ENCODE results near the gene LAMB1.

The LAMB1 gene

GRCh38 chr7:107996072-107996882 is 6.7 kb downstream of the LAMB1 start:
- TF ChIP-seq CTCF (IDR thresholded peaks at IDR 0.05; ENCODE audit: control insufficient read depth, insufficient read depth, low read depth, low read length, missing control alignments), result no peak
- H3K4me3 ChIP-seq (ENCODE audit: control insufficient read depth, low read depth, low read length), result no peak overlapping the region
- DNase-seq (ENCODE audit: low read depth), result no peak

- no peak overlapping the region for H3K4me3 ChIP-seq (ENCODE audit: control insufficient read depth, low read depth, low read length)
- DNase-seq (ENCODE audit: low read depth), result no peak
- no peak for TF ChIP-seq CTCF (IDR thresholded peaks at IDR 0.05; ENCODE audit: control insufficient read depth, insufficient read depth, low read depth, low read length, missing control alignments)
Observed at GRCh38 chr7:107995184-107996071, 7.5 kb downstream of the LAMB1 start.

- no peak for DNase-seq (ENCODE audit: low read depth)
- TF ChIP-seq CTCF (IDR thresholded peaks at IDR 0.05; ENCODE audit: control insufficient read depth, insufficient read depth, low read depth, low read length, missing control alignments), result no peak
- H3K4me3 ChIP-seq (ENCODE audit: control insufficient read depth, low read depth, low read length), result no peak overlapping the region
Observed at GRCh38 chr7:107994421-107995030, 8.4 kb downstream of the LAMB1 start.

- H3K4me3 ChIP-seq (ENCODE audit: control insufficient read depth, low read depth, low read length), result no peak overlapping the region
- DNase-seq (ENCODE audit: low read depth), result no peak
- no peak for TF ChIP-seq CTCF (IDR thresholded peaks at IDR 0.05; ENCODE audit: control insufficient read depth, insufficient read depth, low read depth, low read length, missing control alignments)
Observed at GRCh38 chr7:107993891-107994291, 9.1 kb downstream of the LAMB1 start.

DNA sequence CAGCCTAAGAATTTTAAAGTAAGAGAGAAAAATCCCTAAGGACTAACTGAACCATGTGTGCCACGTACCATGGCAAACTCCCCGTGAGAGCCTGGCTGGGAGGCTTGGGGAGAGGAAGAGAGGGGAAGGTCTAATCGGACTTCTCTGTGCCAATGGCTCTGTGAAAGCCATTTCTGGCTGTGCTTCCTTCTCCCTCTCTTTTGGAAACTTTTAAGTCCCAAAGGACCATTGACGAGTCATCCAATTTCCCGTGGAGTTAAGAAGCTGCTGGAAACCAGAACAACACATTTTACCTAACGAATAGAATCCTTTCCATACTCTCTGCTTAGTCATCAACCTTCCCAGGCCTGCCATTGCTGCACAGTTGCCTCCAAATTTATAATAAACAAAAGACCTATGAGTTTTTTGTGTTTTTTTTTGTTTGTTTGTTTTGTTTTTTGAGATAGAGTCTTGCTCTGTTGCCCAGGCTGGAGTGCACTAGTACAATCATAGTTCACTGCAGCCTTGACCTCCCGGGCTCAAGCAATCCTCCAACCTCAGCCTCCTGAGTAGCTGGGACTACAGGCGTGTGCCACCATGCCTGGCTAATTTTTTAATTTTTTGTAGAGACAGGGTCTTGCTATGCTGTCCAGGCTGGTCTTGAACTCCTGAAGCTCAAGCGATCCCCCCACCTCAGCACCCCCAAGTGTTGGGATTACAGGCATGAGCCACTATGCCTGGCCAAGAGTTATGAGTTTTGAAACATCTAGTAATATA is 13.2 kb downstream of the LAMB1 start:
- TF ChIP-seq CTCF (IDR thresholded peaks at IDR 0.05; ENCODE audit: control insufficient read depth, insufficient read depth, low read depth, low read length, missing control alignments), result no peak
- DNase-seq (ENCODE audit: low read depth), result no peak
- H3K4me3 ChIP-seq (ENCODE audit: control insufficient read depth, low read depth, low read length), result no peak overlapping the region

DNA sequence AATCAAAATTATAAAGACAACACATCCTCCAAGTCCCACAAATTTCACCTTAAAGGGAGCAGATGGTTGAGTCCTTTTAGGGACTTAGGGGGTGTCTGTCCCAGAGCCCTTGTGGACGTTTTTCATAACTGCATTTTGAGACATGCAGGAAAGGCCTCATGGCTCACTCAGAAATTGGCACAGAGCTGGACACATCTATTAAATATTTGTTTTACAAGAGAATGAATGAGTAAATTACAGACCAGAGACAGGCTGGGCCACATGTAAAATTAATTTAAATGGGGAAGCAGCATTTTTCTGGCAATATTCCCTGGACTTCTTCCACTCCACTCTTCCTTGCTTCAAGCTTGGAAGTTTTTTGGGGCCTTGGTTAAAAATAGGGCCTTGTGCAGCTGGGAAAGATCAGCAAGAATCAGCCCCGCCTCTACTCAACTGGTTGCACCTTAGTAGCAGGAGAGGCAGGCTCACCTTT is 20.0 kb downstream of the LAMB1 start:
- TF ChIP-seq CTCF (IDR thresholded peaks at IDR 0.05; ENCODE audit: control insufficient read depth, insufficient read depth, low read depth, low read length, missing control alignments), result peak; percentile 40
- H3K4me3 ChIP-seq (ENCODE audit: control insufficient read depth, low read depth, low read length), result no peak overlapping the region
- DNase-seq (ENCODE audit: low read depth), result no peak

Data from AG09309 (cell line).